Bone marrow (tissue), 2 donors: ENCODE results near the gene SCN8A.

Experiments
- DNase-seq, 2 donors: peaks; one replicate each; lab custom pipeline; 2025; lab: John Stamatoyannopoulos, UW

Gene SCN8A

GRCh38 chr12:51833448-51834227 lies 242.6 kb downstream of the SCN8A start:
- no peak for DNase-seq

GRCh38 chr12:51834411-51834810 lies 243.4 kb downstream of the SCN8A start:
- DNase-seq: no peak

DNA sequence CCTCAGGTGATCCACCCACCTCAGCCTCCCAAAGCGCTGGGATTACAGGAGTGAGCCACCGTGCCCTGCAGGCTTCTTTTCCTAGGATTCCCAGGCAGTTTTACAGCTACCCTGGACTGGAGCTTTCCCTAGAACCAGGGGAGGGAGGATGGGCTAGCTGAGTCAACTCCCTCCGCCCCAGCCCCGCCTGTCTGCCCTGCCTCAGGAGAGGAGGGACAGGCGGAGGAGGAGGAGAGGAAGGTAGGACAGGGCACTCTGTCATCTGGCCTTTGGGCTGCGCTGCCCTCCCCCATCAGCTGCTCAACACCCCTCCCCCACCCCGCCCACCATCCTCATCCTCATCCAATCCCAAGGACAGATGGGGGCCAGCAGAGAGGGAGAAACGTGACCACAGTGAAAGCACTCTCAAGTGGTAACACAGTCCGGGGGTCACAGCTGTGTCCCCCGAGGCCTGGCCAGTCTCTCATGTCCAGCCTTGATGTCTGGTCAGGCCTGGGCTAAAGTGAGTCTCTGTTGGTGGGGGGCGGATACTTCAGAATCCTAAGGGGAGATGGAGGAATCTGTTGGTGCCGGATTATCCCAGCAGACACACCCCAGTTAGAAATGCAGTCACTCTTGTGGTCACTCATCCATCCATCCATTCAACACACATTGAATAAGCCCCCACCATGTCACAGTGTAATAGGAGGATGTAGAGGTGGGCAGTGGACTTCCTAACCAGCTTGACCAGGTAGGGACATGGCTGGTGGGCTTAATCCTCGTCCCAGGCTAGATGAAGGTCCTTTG lies 245.2 kb downstream of the SCN8A start:
- no peak for DNase-seq

DNA sequence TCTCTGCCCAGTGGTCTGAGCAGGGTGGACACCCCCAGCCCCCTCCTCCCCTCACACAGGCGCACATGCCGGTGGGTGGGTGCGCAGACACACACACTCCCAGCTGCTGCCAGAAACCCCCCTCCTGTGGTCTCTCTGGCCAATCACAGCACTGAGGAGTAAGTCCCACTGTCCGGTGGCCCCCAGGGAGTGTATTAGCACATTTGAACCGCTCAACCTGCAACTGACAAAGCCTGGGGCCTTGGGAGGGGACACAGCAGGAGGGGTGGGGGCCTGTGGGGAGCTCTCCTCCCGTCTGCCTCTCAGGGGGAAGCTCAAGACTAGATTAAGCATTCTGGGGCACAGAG lies 245.8 kb downstream of the SCN8A start:
- no peak for DNase-seq

DNA sequence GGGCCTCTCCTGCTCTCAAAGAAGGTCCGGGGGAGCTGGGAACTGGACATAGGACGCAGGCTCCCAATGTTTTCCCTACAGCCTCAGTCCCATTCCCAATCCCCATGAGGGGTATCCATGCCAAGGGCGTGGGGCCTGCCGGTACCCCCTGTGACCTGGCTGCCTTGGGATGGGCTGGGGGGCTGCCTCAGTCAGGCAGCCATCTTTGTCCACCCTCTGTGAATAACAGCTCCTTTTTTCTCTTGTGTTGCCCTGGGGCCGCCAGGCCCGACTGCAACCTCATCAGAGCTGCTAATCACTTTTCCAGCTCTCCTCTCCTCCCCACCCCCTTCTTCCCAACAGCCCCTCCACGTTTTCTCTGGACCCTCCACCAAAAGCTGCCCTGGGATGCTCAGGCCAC lies 246.3 kb downstream of the SCN8A start:
- no peak for DNase-seq

DNA sequence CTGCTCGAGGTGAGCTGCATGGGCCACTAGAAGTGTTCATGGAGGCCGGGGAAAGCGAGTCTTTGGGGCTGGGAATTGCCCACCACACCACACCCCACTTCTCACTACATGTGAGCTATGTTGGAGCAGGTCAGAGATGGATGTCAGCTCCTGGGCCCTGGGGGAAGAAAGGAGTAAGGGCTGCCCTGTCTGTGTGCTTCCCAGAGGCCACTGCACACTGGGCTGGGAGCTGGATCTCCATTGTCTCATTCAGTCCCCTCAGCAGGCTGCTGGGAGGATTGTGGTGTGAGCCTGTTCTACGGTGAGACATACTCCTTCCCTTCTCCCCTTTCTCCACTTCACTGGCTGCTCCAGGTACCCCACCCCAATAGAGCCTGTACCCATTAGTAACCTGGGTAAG lies 247.0 kb downstream of the SCN8A start:
- DNase-seq: no peak

DNA sequence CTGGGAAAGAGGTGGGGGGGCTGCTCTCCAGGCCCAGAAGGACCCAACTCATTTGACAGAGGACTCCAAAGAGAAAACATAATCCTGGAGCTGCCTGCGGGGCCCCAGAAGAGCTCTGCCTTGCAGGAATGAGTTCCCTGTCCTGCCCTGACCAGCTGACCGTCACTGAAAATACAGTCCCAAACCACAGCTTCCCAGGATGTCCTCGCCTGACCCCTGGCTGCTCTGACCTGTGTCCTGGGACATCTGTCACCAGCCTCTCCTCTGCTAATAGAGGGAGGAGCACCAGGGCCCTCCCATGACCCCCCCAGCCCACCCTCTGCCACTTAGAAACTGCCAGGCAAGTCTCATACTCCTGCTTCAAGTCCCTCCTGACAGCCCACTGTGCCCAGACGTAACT lies 247.7 kb downstream of the SCN8A start:
- DNase-seq: no peak

GRCh38 chr12:51839310-51839947 lies 248.4 kb downstream of the SCN8A start:
- no peak for DNase-seq

GRCh38 chr12:51840966-51841365 lies 249.9 kb downstream of the SCN8A start:
- DNase-seq: no peak

- no peak for DNase-seq
These were observed 250.7 kb downstream of the SCN8A start for GRCh38 chr12:51841727-51842126.

DNA sequence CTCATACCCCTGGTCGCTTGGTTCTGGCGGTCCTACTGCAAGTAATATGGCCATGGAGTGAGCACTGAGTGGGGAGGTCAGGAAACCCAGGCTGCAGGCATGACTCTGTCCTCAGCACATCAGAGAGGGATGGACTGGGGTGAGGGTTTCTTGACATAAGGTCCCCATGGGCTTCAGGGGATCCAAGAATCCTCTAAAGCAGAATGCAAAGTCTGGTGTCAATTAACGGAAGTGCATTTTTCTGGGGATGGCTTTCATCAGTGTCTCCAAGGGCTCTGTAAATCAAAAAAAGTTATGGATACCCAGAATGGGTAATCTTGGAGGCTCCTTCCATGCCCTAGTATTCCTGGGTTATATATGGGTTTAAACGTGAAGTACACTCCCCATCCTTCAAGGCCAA lies 253.8 kb downstream of the SCN8A start:
- DNase-seq: no peak

DNA sequence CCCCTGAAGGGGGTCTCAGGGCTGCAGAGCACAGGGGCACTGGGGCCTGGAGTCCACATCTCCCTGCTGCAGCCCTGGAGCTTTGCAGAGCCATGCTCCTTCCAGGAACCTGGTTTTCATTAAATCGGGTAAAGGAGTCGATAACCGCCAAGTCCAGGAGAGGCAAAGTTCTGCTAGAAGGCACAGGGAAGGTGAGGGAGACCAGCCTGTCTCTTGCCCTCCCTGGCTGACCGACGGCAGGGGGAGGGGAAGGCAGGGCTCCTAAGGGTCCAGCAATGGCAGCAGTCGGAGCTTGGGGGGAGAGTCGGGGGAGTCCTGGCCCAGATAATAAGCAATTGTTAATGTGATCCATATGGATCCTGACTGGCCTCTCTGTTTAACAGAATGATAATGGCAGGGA lies 254.4 kb downstream of the SCN8A start:
- no peak for DNase-seq

- no peak for DNase-seq
These were observed 255.2 kb downstream of the SCN8A start for GRCh38 chr12:51846271-51846691.

- no peak for DNase-seq
These were observed 256.0 kb downstream of the SCN8A start for GRCh38 chr12:51846911-51847642.

- no peak for DNase-seq
These were observed 256.8 kb downstream of the SCN8A start for GRCh38 chr12:51847643-51848325.

DNA sequence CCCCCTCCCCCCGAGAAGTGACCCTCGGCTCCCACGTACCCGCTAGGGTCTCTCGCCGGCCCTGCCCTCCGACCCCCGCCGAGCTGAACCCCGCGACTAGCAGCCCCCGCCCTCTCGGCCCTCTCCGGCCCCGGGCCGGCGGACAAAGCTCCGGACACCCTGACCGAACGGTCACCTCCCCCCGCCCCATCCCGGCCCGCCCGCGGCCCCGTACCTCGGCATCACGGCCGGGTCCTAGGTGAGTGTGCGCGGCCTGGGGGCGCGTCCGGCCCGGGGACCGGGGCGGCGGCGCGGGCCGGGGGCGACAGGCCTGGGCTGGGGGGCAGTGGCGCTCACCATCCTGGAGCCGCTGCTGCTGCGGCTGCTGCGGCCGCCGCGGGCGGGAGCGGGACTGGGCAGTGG lies 257.3 kb downstream of the SCN8A start, which contains the start of gene FIGNL2:
Gene FIGNL2 (minus strand): TSS at position 393 of the 402 bp plus-strand sequence. CDS start 26,305 bp downstream, outside the sequence.
- no peak for DNase-seq

- no peak for DNase-seq
These were observed 258.1 kb downstream of the SCN8A start for GRCh38 chr12:51848841-51849735.

GRCh38 chr12:51850081-51850964 lies 259.3 kb downstream of the SCN8A start:
- DNase-seq: no peak

GRCh38 chr12:51850965-51851299 lies 259.9 kb downstream of the SCN8A start:
- no peak for DNase-seq
